Limb (tissue), 2 donors: ENCODE measurements around the gene HTR1B.

Experiments
- DNase-seq, 2 donors: peaks; one replicate each; pipeline ENCODE4 v3.0.0-alpha.2; 2016; ENCODE audit errors: extremely low spot score in 2 of 2

Gene HTR1B

GRCh38 chr6:77456531-77457248 lies 6.6 kb downstream of the HTR1B start:
- peak in 1 of 2 donors; percentile 28 for DNase-seq

- no peak for DNase-seq
These were observed 8.0 kb downstream of the HTR1B start for GRCh38 chr6:77455271-77455670.

- DNase-seq, result no peak
These were observed 8.9 kb downstream of the HTR1B start for GRCh38 chr6:77454386-77454785.

- no peak for DNase-seq
These were observed 11.8 kb downstream of the HTR1B start for GRCh38 chr6:77451466-77451865.

DNA sequence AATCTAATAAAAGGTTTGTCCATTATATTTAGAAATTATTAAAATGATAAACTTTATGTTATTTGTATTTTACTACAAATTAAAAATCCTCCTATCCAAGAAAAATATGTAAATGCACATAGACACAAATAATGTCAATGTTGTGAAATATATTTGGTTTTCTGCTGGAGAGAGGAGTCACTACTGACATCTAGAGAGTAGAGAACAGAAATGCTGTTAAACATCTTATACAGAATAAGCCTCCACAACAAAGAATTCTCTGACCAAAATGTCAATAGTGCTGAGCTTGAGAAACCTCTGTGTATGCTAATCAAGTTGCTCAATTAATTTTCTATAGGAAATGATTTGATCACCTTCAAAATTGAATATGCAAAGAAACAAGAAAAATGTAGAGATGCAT lies 12.4 kb downstream of the HTR1B start:
- no peak for DNase-seq

GRCh38 chr6:77448546-77448945 lies 14.7 kb downstream of the HTR1B start:
- no peak for DNase-seq

DNA sequence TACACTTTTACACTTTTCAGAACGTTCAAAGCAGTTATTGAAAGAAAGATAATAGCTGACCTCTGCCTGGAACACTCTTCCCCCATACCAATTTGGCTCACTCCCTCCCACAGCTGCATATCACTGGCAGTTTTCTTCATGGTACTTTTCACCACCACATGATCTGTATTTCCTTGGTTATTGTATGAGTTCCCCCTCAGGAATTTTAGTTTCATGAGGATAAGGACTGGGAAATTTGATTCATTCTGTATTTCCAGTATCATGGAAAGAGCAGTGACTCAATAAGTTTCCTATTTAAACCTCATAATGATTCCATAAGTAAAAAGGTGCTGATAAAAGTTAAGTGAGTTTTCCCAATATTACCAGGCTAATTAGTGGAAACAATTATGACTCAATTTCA lies 16.0 kb downstream of the HTR1B start:
- no peak for DNase-seq

GRCh38 chr6:77446249-77446648 lies 17.0 kb downstream of the HTR1B start:
- DNase-seq, result no peak

DNA sequence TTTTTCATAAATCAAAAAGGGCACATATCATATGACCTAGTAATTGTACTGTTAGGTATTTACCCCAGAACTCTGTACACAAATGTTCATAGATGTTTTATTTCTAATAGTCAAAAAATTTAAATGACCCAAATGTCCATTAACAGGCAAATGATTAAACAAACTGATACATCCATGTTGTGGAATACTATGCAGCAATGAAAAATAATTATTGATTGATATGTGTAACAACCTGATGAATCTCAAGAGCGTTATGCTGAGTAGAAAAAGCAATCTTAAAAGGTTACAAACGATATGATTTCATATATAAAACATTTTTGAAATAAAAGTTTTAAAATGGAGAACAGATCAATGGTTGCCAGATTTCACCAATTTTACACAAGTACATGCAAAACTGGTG lies 18.1 kb downstream of the HTR1B start:
- no peak for DNase-seq

- no peak for DNase-seq
These were observed 22.9 kb downstream of the HTR1B start for GRCh38 chr6:77440206-77440976.

DNA sequence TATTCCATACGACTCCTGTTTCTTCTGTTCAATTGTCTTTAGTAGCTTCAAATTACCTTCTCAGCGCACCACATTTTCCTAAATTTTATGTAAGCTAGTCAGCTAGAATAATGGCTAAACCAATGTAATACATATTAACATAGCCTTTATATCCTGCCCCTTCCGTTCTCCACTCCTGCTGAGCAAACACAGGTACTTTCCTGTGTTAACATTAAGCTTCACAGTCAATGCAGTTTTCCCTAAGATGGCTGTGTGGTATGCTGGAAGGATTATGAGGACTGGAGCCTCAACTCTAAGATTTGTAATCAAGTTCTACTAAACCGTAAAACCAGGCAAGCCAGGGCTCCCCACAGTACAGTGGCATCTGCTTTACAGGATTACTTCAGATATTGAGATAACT lies 29.4 kb downstream of the HTR1B start:
- DNase-seq, result no peak

DNA sequence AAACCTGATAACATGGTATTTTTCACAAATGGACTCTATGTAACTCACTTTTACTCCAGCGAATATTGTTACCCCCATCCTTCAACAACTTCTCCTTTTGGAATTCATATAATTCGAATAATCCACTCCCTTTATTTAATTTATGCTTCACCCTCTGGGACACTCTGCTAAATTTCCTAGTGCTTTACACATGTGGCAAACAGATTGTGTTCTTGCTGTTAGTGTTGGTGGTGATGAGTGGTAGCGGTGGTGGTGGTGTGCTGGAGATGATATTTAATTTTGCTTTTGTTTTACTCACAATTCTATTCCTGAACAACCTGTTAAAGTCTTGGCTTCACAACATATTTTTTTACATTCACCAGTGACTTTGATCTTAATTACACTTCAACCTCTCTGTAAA lies 32.8 kb downstream of the HTR1B start:
- no peak for DNase-seq

DNA sequence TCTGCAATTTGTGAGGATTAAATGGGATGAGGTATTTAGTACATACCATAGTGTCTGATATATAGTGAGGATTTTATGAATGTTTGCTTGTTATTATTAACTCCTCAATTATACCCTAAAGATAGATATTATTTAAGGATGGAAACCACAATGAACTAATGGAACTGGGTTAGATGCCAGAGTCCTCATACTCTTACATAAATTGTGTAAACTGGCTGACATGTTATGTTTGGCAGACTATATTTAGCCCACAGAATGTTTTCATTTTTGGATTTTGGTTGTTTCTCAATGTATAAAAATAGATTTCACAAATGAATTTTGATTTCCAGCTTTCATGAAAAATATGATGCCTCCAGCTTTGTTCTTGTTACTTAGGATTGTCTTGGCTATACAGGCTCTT lies 37.6 kb downstream of the HTR1B start:
- DNase-seq, result no peak

- DNase-seq, result no peak
These were observed 38.1 kb downstream of the HTR1B start for GRCh38 chr6:77425216-77425615.

- no peak for DNase-seq
These were observed 38.5 kb downstream of the HTR1B start for GRCh38 chr6:77424761-77425160.

DNA sequence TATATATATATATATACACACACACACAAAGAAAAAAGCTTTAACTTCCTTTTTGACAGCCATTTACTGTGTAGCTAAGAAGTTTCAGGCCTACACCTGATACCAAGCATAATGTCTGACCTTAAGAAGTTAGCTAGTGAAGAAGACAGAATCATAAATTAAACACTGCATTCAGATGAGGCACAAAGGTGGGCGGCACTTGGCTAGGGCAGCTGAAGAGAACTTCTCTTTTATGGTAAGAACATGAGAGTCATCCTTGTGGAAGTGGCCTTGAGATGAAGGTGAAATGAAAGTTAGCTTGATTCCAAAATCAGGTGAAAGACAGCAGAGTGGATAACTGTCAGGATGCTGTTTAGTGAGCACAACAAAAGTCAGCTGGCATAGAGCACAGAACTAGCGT lies 46.5 kb downstream of the HTR1B start:
- no peak for DNase-seq

- no peak for DNase-seq
These were observed 47.6 kb downstream of the HTR1B start for GRCh38 chr6:77415706-77416105.
